HCT116 (cell line): Measurements from ENCODE around the gene LPA. TPM values are rescaled to one million over a fixed set of nuclear protein-coding genes. Genes with fewer than 3 reads are reported as not detected.

Experiments used
- ATAC-seq: fragments of 200-7000 bp; cut with Tn5 transposase; 2 replicates; pipeline ENCODE4 v1.9.1; 2020; ENCODE audit warnings: mild to moderate bottlenecking, moderate library complexity
- BruUV-seq: library from RNA; stranded (reverse); fragments of 400-500 nt; replicated peaks from 2 replicates; lab custom pipeline; 2021; lab: Mats Ljungman, UMichigan
- CTCF ChIA-PET: fragments of 300-600 bp; sonication (Branson Sonifier 250); formaldehyde crosslinking; loops from one replicate; lab custom pipeline; 2021; ENCODE audit warnings: antibody characterized with exemption; lab: Charles Lee
- POLR2A ChIA-PET: fragments of 300-600, 350-600 bp; sonication (Branson Sonifier 250); formaldehyde crosslinking; loops from one replicate; lab custom pipeline; 2021; ENCODE audit warnings: antibody characterized with exemption; lab: Charles Lee
- RAD21 ChIA-PET, 2 experiments: fragments of 300-600 bp; sonication (Branson Sonifier 250); formaldehyde crosslinking; loops; one replicate each; lab custom pipeline; 2023; ENCODE audit warnings: low total read pairs in 2 of 2; ENCODE audit not compliant: uncharacterized antibody in 2 of 2, unreplicated experiment in 2 of 2, low non-redundant PET in 1 of 2; lab: Charles Lee
- DNase-seq: peaks from one replicate; pipeline ENCODE4 v3.0.0-alpha.2; 2010; ENCODE audit warnings: low read depth, low spot score
- H2AFZ ChIP-seq: fragments of 200-600 bp; shearing (Covaris generic), sonication (generic); 2 replicates; pipeline ENCODE4 v1.6.1; 2017; ENCODE audit warnings: low read depth, mixed run types, mixed read lengths, antibody characterized with exemption, low read length; ENCODE audit not compliant: poor library complexity, severe bottlenecking
- H3K27ac ChIP-seq: 2 replicates; pipeline ENCODE4 v1.5.1; 2012; ENCODE audit warnings: low read depth, low read length
- H3K27me3 ChIP-seq: fragments of 200-600 bp; sonication (generic); 2 replicates; pipeline ENCODE4 v1.6.1; 2016; ENCODE audit warnings: mixed run types, low read length, mixed read lengths; ENCODE audit not compliant: insufficient read depth
- H3K36me3 ChIP-seq, 2 experiments: fragments of 200-500 bp in 1 of 2; fragments of 200-600 bp in 1 of 2; sonication (Bioruptor generic) in 1 of 2; sonication (generic) in 1 of 2; 2 replicates each; pipeline versions ENCODE4 v1.5.1 to v1.6.1; 2014 to 2016; ENCODE audit warnings: low read length in 2 of 2, inconsistent platforms in 1 of 2, mixed read lengths in 1 of 2, mixed run types in 1 of 2; ENCODE audit not compliant: insufficient read depth in 2 of 2, control insufficient read depth in 1 of 2
- H3K4me1 ChIP-seq, 2 experiments: fragments of 200-600 bp in 1 of 2; sonication (generic) in 1 of 2; 2 replicates each; pipeline versions ENCODE4 v1.5.1 to v1.6.1; 2012 to 2017; ENCODE audit warnings: low read length in 2 of 2, inconsistent platforms in 1 of 2, mild to moderate bottlenecking in 1 of 2, mixed read lengths in 1 of 2, mixed run types in 1 of 2, moderate library complexity in 1 of 2; ENCODE audit not compliant: insufficient read depth in 2 of 2, control insufficient read depth in 1 of 2
- H3K4me2 ChIP-seq: fragments of 200-600 bp; sonication (generic); 2 replicates; pipeline ENCODE4 v1.6.1; 2017; ENCODE audit warnings: mixed run types, low read length, mixed read lengths
- H3K4me3 ChIP-seq, 2 experiments: fragments of 200-600 bp in 1 of 2; sonication (generic) in 1 of 2; replicated peaks in 1 of 2; 2 replicates each; pipeline ENCODE4 v1.5.1; 2011 to 2016; ENCODE audit warnings: low read length in 2 of 2, control low read depth in 1 of 2, low read depth in 1 of 2, mild to moderate bottlenecking in 1 of 2, mixed read lengths in 1 of 2, mixed run types in 1 of 2
- H3K79me2 ChIP-seq: fragments of 200-600 bp; sonication (generic); 2 replicates; pipeline ENCODE4 v1.6.1; 2017; ENCODE audit warnings: mild to moderate bottlenecking, mixed run types, low read length, moderate library complexity, mixed read lengths; ENCODE audit not compliant: insufficient read depth
- H3K9ac ChIP-seq: fragments of 200-600 bp; sonication (generic); 2 replicates; pipeline ENCODE4 v1.6.1; 2016; ENCODE audit warnings: low read length, mixed read lengths
- H3K9me2 ChIP-seq: fragments of 200-600 bp; sonication (generic), shearing (Covaris generic); 2 replicates; pipeline ENCODE4 v1.6.1; 2017; ENCODE audit warnings: mixed run types, mild to moderate bottlenecking, moderate library complexity; ENCODE audit not compliant: insufficient read depth
- H3K9me3 ChIP-seq, 2 experiments: fragments of 200-500 bp in 1 of 2; fragments of 200-600 bp in 1 of 2; sonication (Bioruptor generic) in 1 of 2; sonication (generic) in 1 of 2; 2 replicates each; pipeline ENCODE4 v1.6.1; 2014 to 2017; ENCODE audit warnings: low read length in 2 of 2, mixed read lengths in 2 of 2, inconsistent platforms in 1 of 2, low read depth in 1 of 2, mild to moderate bottlenecking in 1 of 2, mixed run types in 1 of 2, moderate library complexity in 1 of 2; ENCODE audit not compliant: control insufficient read depth in 1 of 2, insufficient read depth in 1 of 2
- H4K20me1 ChIP-seq: fragments of 200-600 bp; sonication (generic), shearing (Covaris generic); 2 replicates; pipeline ENCODE4 v1.6.1; 2017; ENCODE audit warnings: mixed run types, mild to moderate bottlenecking, moderate library complexity; ENCODE audit not compliant: insufficient read depth
- EGR1 ChIP-seq: IDR thresholded peaks from 2 replicates; pipeline ENCODE4 v1.6.1; 2012; ENCODE audit warnings: low read depth
- EZH2phosphoT487 ChIP-seq: fragments of 200-600 bp; IDR thresholded peaks from 2 replicates; pipeline ENCODE4 v1.6.1; 2018; ENCODE audit warnings: antibody characterized with exemption, borderline replicate concordance
- FOSL1 ChIP-seq: IDR thresholded peaks from 2 replicates; pipeline ENCODE4 v1.6.1; 2012; ENCODE audit warnings: low read depth
- RAD21 ChIP-seq: IDR thresholded peaks from 2 replicates; pipeline ENCODE4 v1.6.1; 2012; ENCODE audit warnings: low read depth, mild to moderate bottlenecking
- SP1 ChIP-seq: IDR thresholded peaks from 2 replicates; pipeline ENCODE4 v1.6.1; 2012; ENCODE audit warnings: low read depth
- TCF7L2 ChIP-seq: IDR thresholded peaks from 2 replicates; pipeline ENCODE4 v1.7.0; 2011; ENCODE audit warnings: borderline replicate concordance, inconsistent platforms; ENCODE audit not compliant: insufficient read depth, insufficient read length; ENCODE audit errors: extremely low read depth
- intact Hi-C: fragments of 100-400 bp; cut with micrococcal nuclease; formaldehyde crosslinking; loops from 2 replicates; pipeline ENCODE4 v1.10.0; 2022
- total RNA-seq: library from RNA; stranded (reverse); gene quantifications from one replicate; pipeline ENCODE4 v1.2.1, GENCODE V29; 2021; ENCODE audit not compliant: unreplicated experiment
- TF ChIP-seq, protein P1 (sequence below), 3 experiments: fragments of 200-600 bp in 1 of 3; sonication (generic) in 1 of 3; IDR thresholded peaks in 2 of 3; conservative IDR thresholded peaks in 1 of 3; 2 replicates each; pipeline ENCODE4 v1.5.1; 2012 to 2017; ENCODE audit warnings: low read depth in 2 of 3, low read length in 2 of 3, antibody characterized with exemption in 1 of 3, borderline replicate concordance in 1 of 3, control low read depth in 1 of 3, mild to moderate bottlenecking in 1 of 3, mixed read lengths in 1 of 3, mixed run types in 1 of 3, moderate library complexity in 1 of 3; ENCODE audit not compliant: insufficient read depth in 1 of 3
- TF ChIP-seq, protein P2 (sequence below): IDR thresholded peaks from 2 replicates; pipeline ENCODE4 v1.6.1; 2012; ENCODE audit warnings: low read depth
- TF ChIP-seq, protein P3 (sequence below): IDR thresholded peaks from 2 replicates; pipeline ENCODE4 v1.6.1; 2011; ENCODE audit warnings: mild to moderate bottlenecking, low read length, moderate library complexity; ENCODE audit not compliant: insufficient replicate concordance; ENCODE audit errors: extremely low read depth

The LPA gene
- total RNA-seq, 1 experiment from 2014 or later: not detected

DNA sequence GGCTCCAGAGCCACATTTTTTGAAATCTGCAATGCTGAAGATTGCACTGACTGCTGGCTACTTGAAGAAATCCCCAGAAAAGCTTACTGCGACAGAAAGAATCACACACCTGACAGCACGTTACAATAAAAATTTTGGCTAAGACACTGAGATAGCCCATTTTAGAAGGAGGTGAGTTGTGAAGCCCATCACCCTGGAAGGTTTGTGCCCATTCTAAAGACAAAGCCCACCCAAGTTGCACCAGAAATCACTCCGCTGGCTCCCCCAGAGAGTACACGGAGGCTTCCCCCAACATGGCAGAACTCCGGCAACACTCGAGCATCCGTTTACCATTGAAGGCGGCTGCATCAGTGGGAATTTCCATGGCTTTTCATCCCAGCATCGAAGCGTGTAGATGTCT lies 29.4 kb downstream of the LPA start:
- BruUV-seq: no TSS peak
- CTCF ChIA-PET: no interaction called here
- H4K20me1 ChIP-seq: no peaks in the 10 kb centered on the region
- H3K4me1 ChIP-seq: no peaks in the 10 kb centered on the region
- DNase-seq (no peak), ATAC-seq (no peak)
- H2AFZ ChIP-seq: no peak overlapping the region
- H3K36me3 ChIP-seq: no peaks in the 10 kb centered on the region
- H3K9me2 ChIP-seq: no peaks in the 10 kb centered on the region
- intact Hi-C loops: no loop called here
- no peaks in the 10 kb centered on the region for H3K9me3 ChIP-seq
- POLR2A ChIA-PET: no interaction called here
- RAD21 ChIA-PET: no interaction called here
- H3K27ac ChIP-seq: no peak overlapping the region
- H3K79me2 ChIP-seq: no peaks in the 10 kb centered on the region
- no peak overlapping the region for H3K4me3 ChIP-seq
- no peaks in the 10 kb centered on the region for H3K27me3 ChIP-seq
- no peak overlapping the region for H3K4me2 ChIP-seq
- TF ChIP-seq TCF7L2 (no peak), RAD21 (no peak), FOSL1 (no peak), EZH2phosphoT487 (no peak), EGR1 (no peak), SP1 (no peak)
- TF ChIP-seq, protein P1, sequence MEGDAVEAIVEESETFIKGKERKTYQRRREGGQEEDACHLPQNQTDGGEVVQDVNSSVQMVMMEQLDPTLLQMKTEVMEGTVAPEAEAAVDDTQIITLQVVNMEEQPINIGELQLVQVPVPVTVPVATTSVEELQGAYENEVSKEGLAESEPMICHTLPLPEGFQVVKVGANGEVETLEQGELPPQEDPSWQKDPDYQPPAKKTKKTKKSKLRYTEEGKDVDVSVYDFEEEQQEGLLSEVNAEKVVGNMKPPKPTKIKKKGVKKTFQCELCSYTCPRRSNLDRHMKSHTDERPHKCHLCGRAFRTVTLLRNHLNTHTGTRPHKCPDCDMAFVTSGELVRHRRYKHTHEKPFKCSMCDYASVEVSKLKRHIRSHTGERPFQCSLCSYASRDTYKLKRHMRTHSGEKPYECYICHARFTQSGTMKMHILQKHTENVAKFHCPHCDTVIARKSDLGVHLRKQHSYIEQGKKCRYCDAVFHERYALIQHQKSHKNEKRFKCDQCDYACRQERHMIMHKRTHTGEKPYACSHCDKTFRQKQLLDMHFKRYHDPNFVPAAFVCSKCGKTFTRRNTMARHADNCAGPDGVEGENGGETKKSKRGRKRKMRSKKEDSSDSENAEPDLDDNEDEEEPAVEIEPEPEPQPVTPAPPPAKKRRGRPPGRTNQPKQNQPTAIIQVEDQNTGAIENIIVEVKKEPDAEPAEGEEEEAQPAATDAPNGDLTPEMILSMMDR (IDR thresholded peaks at IDR 0.05 in 2 of 3, conservative IDR thresholded peaks at IDR 0.05 in 1 of 3; ENCODE audit: borderline replicate concordance in 1 of 3, insufficient read depth in 1 of 3, low read depth in 2 of 3, low read length in 2 of 3): no peak
- TF ChIP-seq, protein P2, sequence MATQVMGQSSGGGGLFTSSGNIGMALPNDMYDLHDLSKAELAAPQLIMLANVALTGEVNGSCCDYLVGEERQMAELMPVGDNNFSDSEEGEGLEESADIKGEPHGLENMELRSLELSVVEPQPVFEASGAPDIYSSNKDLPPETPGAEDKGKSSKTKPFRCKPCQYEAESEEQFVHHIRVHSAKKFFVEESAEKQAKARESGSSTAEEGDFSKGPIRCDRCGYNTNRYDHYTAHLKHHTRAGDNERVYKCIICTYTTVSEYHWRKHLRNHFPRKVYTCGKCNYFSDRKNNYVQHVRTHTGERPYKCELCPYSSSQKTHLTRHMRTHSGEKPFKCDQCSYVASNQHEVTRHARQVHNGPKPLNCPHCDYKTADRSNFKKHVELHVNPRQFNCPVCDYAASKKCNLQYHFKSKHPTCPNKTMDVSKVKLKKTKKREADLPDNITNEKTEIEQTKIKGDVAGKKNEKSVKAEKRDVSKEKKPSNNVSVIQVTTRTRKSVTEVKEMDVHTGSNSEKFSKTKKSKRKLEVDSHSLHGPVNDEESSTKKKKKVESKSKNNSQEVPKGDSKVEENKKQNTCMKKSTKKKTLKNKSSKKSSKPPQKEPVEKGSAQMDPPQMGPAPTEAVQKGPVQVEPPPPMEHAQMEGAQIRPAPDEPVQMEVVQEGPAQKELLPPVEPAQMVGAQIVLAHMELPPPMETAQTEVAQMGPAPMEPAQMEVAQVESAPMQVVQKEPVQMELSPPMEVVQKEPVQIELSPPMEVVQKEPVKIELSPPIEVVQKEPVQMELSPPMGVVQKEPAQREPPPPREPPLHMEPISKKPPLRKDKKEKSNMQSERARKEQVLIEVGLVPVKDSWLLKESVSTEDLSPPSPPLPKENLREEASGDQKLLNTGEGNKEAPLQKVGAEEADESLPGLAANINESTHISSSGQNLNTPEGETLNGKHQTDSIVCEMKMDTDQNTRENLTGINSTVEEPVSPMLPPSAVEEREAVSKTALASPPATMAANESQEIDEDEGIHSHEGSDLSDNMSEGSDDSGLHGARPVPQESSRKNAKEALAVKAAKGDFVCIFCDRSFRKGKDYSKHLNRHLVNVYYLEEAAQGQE: no peak
- TF ChIP-seq, protein P3, sequence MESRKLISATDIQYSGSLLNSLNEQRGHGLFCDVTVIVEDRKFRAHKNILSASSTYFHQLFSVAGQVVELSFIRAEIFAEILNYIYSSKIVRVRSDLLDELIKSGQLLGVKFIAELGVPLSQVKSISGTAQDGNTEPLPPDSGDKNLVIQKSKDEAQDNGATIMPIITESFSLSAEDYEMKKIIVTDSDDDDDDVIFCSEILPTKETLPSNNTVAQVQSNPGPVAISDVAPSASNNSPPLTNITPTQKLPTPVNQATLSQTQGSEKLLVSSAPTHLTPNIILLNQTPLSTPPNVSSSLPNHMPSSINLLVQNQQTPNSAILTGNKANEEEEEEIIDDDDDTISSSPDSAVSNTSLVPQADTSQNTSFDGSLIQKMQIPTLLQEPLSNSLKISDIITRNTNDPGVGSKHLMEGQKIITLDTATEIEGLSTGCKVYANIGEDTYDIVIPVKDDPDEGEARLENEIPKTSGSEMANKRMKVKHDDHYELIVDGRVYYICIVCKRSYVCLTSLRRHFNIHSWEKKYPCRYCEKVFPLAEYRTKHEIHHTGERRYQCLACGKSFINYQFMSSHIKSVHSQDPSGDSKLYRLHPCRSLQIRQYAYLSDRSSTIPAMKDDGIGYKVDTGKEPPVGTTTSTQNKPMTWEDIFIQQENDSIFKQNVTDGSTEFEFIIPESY: no peak
- TF ChIP-seq, all 23 proteins: peak for 0
- H3K9ac ChIP-seq: no peak overlapping the region
